ENCODE measurements around the gene S100A13. TPM values are rescaled to one million over a fixed set of nuclear protein-coding genes. Genes with fewer than 3 reads are reported as not detected.
A peak's percentile ranks its signal among the peaks of the same experiment; 100 is the strongest.
"Not testable (repeated sequence)": the region's sequence is repeated elsewhere in the genome, so short reads cannot be mapped to it uniquely, and the experiment has no call there.

The S100A13 gene
- total RNA-seq, 1 experiment from 2014 or later = 207 TPM

DNA sequence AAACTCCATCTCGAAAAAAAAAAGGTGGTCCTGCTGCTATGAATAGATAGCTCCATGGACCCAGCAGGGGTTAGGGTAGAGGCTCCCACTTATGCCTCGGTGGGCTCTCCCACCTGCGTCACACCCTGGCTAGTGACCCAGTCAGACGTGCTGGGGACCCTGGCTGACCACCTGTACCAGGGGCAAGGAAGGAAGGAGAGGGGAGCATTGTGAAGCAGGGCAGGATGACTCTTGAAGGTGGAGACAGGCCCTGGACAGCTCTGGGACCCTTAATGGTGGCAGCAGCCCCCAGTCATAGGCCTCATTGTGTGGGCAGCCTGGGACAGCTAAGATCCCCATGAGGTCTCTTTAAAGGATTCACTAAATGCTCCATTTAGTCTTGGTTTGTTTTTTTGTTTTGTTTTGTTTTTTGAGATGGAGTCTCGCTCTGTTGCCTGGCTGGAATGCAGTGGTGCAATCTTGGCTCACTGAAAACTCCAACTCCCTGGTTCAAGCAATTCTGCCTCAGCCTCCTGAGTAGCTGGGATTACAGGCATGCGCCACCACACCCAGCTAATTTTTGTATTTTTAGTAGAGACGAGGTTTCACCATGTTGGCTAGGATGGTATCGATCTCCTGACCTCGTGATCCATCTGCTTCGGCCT is 20.8 kb upstream of the S100A13 start:
- no peak for DNase-seq (ENCODE audit: low read depth)

DNA sequence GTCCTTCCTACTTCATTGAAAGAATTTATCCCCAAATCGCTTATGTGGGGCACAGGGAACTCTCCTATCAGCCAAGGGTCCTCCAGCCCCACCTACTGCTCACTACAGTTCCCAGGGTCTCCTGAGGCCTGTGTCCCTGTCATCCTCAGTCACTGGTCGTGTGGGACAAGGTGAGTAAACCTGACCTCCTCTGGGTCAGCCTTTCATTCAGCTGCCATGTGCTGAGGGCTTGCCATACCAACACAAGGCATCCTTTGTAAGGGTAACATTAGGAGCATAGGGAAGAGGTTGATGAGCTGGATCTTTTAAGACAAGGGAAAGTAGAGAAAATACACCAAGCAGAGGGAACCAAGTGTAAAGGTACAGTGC is 20.0 kb upstream of the S100A13 start:
- DNase-seq (ENCODE audit: low read depth) = peak; percentile 29

DNA sequence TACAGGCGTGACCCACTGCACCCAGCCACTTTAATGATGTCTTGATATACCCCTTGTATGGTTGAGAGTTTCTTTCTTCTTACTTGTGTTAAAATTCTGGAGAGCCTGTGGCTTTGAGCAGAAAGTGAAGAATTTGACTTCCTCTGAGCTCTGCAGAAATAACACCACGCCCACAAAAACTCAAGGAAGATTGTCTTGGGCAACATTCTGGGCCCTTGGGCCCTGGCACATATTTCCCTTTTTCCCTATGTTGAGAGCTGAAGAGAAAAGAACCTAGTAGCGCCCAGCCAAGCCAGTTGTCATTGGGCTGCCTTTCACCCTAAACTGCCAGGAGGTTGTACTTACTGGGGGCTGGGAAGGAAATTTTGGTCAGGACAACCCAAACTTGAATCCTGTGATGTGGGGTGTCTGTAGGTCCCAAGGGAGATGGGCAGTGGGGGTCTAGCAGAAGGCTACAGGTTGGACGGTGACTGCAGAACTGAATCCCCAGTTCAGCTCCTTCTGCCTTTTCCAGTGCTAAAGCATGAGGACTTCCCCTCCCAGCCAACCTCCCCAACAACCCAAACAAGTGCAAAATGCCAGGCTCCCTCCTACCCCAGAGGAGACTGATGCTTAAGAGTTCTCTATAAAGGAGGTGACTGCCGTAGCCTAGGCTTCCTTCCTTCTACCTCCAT is 19.5 kb upstream of the S100A13 start:
- DNase-seq (ENCODE audit: low read depth) = no peak

DNA sequence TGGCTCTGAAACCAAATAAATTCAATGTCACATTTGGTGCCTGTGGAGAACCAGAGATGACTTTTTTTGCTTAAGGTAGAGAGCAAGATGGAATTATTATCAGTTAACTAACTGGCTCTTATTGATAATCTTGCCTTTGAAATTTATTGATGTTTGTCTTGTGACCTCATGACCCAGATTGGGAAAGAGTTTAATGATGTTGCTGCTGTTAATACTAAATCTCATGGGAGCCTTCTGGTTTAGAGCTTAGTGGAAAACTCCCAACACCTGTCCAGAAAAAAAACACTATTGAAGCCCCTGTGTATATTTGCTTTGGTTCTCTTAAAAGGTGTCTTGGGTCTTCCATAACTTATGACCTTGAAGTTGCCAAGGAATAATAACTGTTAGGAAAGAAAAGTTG is 16.5 kb upstream of the S100A13 start:
- DNase-seq (ENCODE audit: low read depth) = no peak

DNA sequence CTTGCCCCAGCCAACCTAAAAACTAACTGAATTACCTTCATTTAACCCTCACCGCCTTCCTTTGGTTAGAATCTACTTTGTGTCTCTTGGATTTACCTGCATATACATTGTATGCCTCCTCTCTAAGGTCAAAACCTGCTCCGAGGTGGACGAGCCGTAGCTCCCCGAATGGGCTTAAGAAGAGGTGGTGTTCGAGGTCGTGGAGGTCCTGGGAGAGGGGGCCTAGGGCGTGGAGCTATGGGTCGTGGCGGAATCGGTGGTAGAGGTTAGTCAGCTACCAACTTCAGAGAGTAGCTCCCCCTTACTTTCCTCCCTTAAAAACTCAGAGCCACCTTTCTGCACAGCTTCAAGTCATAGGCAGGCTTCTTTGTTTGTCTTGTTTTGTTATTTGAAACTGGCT is 15.8 kb upstream of the S100A13 start:
- no peak for DNase-seq (ENCODE audit: low read depth)

DNA sequence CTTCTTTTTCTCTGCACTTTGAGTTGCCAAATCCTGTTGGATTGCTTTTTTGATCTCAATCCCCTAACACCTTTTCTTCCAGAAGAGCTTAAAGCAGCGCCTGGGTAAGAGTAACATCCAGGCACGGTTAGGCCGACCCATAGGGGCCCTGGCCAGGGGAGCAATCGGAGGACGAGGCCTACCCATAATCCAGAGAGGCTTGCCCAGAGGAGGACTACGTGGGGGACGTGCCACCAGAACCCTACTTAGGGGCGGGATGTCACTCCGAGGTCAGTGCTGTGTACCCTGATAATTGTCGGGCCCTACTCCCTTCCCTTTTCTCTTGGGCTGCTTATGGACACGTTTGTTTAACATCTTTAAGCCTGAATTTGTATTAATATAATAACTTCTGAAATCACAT is 14.9 kb upstream of the S100A13 start:
- DNase-seq (ENCODE audit: low read depth) = no peak

DNA sequence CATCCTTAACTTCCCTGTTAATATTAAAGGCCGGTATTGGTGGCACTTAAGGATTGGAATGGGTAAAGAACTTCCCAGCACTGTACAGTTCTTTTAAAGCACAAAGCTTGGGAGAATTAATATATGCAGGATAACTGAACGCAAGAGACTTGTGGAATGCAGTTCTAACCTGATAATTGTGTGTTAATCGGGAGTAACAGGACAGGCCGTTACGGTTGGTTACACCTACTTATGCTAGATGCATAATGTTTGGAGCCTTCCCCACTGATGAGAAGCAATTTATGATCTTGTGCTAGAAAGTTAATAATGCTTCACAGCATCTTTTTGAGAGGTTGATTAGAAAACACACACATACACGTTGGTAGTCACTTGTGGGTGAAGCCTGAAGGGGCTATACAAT is 13.6 kb upstream of the S100A13 start:
- no peak for DNase-seq (ENCODE audit: low read depth)

DNA sequence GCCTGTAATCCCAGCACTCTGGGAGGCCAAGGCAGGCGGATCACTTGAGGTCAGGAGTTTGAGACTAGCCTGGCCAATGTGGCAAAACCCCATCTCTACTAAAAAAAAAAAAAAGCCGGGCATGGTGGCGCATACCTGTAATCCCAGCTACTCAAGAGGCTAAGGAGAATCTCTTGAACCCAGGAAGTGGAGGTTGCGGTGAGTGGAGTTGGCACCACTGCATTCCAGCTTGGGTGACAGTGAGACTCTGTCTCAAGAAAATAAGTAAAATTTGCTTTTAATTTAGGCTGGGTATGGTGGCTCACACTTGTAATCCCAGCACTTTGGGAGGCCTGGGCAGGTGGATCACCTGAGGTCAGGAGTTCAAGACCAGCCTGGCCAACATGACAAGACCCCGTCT is 12.9 kb upstream of the S100A13 start:
- DNase-seq (ENCODE audit: low read depth) = not testable (repeated sequence)

DNA sequence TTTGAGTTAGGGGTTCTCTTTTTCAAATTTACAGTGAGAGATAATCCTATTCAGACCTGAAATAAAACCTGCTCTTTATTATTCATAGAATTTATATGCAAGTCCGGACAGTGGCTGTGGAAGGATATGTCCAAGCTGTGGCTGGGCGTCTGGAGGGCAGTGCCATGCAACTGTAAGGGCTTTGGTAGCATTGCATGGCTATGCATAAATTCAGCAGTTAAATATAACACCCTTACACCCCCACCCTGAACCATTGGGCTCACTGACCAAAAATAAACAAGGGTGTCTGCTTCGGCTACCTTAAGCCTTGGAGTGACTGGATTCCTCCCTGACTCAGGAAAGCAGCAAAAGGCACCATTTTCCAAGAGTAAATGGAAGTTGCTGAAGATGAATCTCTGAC is 12.0 kb upstream of the S100A13 start:
- DNase-seq (ENCODE audit: low read depth) = no peak

DNA sequence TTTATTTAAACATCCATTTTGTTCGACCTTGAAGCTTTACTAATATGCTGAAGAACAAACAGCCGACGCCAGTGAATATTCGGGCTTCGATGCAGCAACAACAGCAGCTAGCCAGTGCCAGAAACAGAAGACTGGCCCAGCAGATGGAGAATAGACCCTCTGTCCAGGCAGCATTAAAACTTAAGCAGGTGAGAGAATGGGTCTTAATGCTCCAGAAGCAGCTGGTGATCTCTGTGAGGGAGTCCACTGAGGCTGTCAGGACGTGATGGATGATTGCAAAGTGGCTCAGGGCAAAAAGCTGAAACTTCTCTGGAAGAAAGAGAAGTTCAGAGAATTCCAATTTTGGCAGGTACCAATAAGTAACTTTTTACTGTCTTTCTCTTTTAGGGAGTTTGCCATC is 11.0 kb upstream of the S100A13 start:
- no peak for DNase-seq (ENCODE audit: low read depth)

DNA sequence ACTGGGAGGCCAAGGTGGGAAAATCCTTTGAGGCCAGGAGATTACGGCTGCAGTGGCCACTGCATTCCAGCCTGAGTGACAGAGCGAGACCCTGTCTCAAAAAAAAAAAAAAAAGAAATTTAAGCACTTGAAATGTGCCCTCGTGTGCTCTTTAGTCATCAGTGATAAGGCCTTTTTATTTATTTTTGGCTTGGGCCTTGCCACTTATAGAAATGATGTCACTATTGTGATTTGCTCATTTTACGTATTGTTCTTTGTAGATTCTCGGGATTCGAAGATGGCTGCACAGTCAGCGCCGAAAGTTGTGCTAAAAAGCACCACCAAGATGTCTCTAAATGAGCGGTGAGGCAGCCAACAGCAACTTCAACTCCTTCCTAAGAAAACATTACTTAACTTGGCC is 9.0 kb upstream of the S100A13 start:
- DNase-seq (ENCODE audit: low read depth) = no peak

DNA sequence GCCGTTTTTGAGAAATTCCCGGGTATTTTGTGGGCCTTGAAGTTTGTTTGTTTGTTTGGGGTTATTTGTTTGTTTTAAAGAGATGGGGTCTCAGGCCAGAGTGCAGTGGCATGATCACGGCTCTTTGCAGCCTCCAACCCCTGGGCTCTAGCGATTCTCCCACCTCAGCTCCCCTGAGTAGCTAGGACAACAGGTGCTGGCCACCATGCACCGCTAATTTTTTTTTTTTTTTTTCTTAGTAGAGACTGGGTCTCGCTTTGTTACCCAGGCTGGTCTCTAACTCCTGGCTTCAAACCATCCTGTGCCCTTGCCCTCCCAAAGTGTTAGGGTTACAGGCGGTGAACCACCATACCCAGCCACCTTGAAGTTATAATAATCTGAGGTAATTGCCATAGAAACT is 8.6 kb upstream of the S100A13 start:
- DNase-seq (ENCODE audit: low read depth) = no peak

DNA sequence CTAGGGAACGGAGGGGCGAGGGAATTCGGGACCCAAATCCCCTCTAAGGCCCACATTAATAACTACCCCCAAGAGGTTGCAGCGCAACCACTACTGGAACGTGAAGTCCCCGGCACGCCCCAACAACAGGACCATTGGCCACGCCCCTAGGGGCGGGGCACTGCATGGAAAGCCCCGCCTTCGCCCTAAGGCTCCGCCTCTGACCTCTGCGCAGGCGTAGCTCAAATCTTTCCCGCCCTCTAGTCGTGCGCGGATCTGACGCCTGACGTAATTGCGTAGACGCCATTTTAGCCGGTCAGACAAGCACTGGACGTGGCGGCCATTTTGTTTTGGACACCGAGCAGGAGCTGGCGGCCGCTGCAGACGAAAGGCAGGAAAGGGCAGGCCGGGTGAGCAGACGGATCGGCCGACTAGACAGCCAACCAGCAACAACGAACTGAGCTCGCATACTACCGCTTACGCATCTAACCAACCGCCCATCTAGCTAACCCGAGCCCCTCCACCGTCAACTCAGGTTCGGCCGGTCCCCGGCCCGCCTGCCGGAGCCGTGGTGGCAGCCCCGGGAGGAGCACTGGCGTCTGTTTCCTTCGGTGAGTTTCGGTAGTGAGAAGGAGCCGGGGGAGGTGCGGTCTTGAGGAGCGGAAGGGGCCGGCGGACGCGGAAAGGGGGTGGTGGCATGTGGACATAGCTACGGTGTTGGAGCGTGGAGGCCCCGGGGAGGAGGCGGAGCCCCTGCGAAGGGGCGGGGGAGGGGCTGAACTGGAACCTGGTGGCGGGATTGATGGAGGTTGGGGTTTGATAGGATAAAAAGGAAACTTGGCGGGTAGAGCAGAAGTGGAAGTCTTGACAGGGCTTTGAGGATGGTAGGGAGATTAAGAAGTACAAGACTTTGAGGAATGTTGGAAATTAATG is 6.7 kb upstream of the S100A13 start, which contains the start of gene CHTOP:
CHTOP (plus strand) TSS at position 313 of the 912 bp plus-strand sequence. CDS start 2,523 bp downstream, outside the sequence.
- DNase-seq (ENCODE audit: low read depth) = peak; percentile 97

DNA sequence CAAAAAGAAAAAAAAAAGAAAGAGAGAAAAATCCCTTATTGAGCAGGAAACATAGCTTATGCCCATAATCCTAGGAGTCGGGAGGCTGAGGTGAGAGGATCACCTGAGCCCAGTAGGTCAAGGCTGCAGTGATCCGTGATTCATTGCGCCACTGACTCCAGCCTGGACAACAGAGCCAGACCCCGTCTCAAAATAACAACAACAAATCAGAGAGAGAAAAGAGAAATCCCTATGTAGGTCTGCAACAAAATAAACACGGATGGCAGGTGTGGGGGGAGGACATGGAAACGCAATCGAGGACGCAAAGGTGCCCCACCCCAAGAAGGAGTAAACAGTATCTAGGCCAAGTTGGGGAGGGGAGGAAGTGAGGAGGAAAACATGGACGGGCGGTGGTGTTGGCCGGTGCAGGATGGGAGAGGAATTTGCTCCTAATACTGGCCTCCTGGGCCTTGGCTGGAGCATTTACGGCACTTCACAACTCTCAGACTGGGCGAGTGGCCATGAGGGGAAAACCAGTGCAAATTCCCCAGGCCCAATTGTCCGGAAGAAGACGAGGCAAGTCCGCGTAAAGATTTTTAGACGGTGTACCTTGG is 6.0 kb upstream of the S100A13 start:
- DNase-seq (ENCODE audit: low read depth) = no peak

DNA sequence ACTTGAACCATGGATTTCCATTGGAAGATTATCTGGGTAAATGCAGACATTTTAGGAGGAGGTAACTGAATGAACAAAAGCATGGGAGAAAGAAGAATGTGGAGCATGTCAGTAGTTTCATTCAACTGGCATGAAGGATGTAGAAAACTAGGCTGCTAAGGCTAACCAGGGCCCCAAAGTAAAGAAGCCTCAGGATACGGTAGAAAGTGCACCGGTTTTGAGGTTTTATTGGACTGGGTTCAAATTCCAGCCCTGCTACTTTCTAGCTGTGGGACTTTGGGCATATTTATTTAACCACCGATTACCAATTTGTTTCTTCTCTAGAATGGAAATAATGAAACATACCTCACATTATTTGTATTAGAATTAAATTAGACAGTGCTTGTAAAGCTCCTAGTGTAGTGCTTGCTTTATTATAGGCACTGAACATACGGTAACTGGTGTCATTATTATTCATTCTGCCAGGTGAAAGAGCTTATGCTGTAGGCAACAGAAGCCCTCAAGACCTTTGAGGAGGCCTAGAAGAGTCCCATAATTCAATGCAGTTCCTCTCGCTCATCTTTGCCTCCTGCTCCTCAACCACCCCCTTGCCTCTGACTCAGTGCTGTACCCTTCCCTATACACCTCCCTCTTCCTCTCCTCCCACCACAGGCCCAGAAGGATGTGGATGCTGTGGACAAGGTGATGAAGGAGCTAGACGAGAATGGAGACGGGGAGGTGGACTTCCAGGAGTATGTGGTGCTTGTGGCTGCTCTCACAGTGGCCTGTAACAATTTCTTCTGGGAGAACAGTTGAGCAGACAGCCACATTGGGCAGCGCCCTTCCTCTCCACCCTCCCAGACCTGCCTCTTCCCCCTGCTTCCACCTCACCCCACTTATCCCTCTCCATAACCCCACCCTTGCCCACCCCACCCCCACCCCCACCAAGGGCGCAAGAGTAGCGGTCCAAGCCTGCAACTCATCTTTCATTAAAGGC is 4.0 kb upstream of the S100A13 start:
- DNase-seq (ENCODE audit: low read depth) = no peak

DNA sequence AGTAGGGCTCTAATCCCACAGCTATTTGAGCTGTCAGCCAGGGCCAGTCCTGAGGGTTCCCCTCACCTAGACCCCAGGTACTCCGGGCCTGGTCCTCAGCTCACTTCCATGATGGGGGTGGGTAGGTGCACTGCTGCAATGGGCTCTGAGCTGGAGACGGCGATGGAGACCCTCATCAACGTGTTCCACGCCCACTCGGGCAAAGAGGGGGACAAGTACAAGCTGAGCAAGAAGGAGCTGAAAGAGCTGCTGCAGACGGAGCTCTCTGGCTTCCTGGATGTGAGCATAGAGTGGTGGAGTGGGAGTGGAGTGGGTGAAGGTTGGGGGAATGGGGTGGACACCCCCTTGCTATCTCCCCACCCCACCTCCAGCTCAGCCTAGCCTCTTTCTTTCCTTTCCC is 3.1 kb upstream of the S100A13 start:
- DNase-seq (ENCODE audit: low read depth) = no peak

DNA sequence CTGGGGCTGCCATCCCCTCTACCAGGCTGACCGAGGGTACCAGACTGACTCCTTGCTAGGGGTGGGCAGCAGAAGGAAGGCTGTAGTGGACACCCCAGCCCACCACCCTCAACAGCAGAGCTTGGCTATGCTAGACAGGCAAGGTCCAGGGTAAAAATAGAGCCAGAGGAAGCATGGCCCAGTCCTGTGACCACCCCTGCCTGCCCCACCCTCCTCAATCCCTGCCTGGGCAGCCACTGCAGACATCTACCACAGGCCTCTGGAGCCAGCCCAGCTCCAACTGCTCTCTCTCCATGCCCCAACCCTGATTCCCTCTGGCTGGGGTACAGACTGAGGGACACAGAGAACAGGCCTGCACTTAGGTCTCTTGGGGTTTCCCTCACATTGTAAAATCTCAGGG is 2.7 kb upstream of the S100A13 start:
- DNase-seq (ENCODE audit: low read depth) = no peak

DNA sequence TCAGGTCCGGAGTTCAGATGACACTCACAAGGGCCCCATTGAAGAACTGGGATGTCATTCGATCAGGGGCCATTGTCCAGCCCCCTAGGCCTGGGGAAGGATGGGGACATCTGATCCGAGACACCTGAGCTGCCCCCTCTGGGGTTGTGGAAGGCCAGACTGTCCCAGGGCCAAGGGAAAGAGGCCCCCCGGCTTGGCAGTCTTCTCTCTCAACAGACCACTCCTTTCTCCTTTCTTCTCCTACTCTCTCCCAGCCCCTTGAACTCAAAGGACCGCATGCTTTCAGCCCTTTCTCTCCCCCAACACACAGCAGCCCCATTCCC is 2.0 kb upstream of the S100A13 start:
- DNase-seq (ENCODE audit: low read depth) = no peak

DNA sequence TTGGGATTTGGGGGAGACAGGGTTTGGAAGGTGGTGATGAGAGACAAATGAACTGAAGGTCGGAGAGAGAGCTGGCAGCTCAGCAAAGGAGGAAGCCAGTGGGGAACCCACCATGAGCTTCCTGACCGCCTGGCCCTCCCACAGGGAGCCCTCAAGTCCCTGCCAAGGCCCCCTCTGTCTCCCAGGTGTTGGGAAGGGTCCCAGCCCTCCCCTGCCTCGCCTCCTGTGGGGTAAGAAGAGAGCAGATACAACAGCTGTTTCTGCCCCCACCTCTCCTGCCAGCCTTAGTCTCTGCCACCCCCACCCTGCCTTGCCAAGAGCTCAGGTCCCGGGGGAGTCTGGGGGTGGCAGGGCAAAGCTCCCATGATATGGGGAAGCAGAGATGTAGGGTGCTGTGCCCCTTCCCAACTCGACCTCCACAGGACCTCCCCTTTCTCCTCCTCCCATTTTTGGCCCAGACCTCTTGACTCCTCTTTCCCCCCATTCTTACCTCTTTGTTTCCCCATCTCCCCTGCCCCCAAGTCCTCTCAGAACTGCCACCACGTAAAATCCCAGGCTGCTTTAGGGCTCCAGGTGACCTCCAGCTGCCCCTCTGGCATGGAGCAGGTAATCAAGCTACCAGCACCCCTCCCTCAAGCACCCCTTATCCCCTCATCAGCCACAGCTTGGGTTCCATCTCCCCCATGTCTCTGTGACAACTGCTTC is 1.5 kb upstream of the S100A13 start:
- DNase-seq (ENCODE audit: low read depth) = no peak

All from M059J (cell line).